ENCODE data around the gene RPS28.

GRCh38 chr19:8366961-8367326, 45.6 kb downstream of the RPS28 start:
- TF ChIP-seq CTCF (IDR thresholded peaks at IDR 0.05) (no peak), POLR2A (IDR thresholded peaks at IDR 0.05) (no peak)
